ENCODE data around the gene TMEM219.

- no peak for TF ChIP-seq CTCF (IDR thresholded peaks at IDR 0.05)
- TF ChIP-seq POLR2A (IDR thresholded peaks at IDR 0.05), result no peak
These were observed 39.6 kb upstream of the TMEM219 start for GRCh38 chr16:29922326-29922725.
